Right lobe of liver (tissue), 6 donors: ENCODE measurements around the gene FDCSP. TPM values are rescaled to one million over a fixed set of nuclear protein-coding genes. Genes with fewer than 3 reads are reported as not detected.

Experiments
- ATAC-seq, 4 donors: fragments of 200-7000 bp; cut with Tn5 transposase; one replicate each; pipeline ENCODE4 v1.9.1; 2020; ENCODE audit warnings: mild to moderate bottlenecking in 4 of 4, moderate library complexity in 4 of 4
- DNase-seq, 3 donors: peaks; one replicate each; pipeline ENCODE4 v3.0.0-alpha.2; 2020
- H3K27ac ChIP-seq, 3 donors: fragments of 200-600 bp; one replicate each; pipeline ENCODE4 v1.8.0; 2022
- H3K27me3 ChIP-seq, 2 donors: fragments of 200-600 bp; one replicate each; pipeline ENCODE4 v1.8.0; 2022
- H3K36me3 ChIP-seq, 4 donors: fragments of 200-600 bp; sonication (generic) in 1 of 4; one replicate each; pipeline versions ENCODE4 v1.5.1 to v1.8.0; 2017 to 2022; ENCODE audit warnings: control low read depth in 1 of 4
- H3K4me1 ChIP-seq, 4 donors: fragments of 200-600 bp; sonication (generic) in 1 of 4; one replicate each; pipeline versions ENCODE4 v1.5.1 to v1.8.0; 2017 to 2022; ENCODE audit warnings: control low read depth in 1 of 4
- H3K4me3 ChIP-seq, 3 donors: fragments of 200-600 bp; one replicate each; pipeline ENCODE4 v1.8.0; 2022
- H3K9me3 ChIP-seq, 4 donors: fragments of 200-600 bp; sonication (generic) in 1 of 4; one replicate each; pipeline versions ENCODE4 v1.5.1 to v1.8.0; 2017 to 2022; ENCODE audit warnings: control low read depth in 1 of 4
- POLR2A ChIP-seq: fragments of 450-650 bp; IDR thresholded peaks from one replicate; pipeline ENCODE4 v1.6.1; 2017; ENCODE audit warnings: antibody characterized with exemption, mild to moderate bottlenecking
- WGBS: methylation state at CpG from one replicate; pipeline ENCODE4 v1.1.6; 2018; ENCODE audit warnings: low coverage, low lambda C conversion rate; ENCODE audit not compliant: insufficient coverage; ENCODE audit errors: missing lambda C conversion rate; 5-methylcytosine and 5-hydroxymethylcytosine counted together
- intact Hi-C, 2 donors: fragments of 100-400 bp; cut with DNase I; formaldehyde crosslinking; loops; one replicate each; pipeline versions ENCODE4 v1.11.2 to v1.14.1; 2022
- long read RNA-seq: library from polyadenylated mRNA; unstranded; transcript quantifications from one replicate; pipeline ENCODE4 v2.0.0, GENCODE V29; 2019
- total RNA-seq, 6 experiments: library from RNA; depleted of rRNA in 2 of 6; stranded (reverse); fragments of >200 nt in 2 of 6; fragmentation: NEBNext Ultra II Directional in 3 of 6; extraction: Animal tissue kit (Norgen Biotek cat#: 25700) in 3 of 6; gene quantifications; one replicate each; pipeline versions ENCODE4 v1.1.0 to v1.2.4, GENCODE V29; 2016 to 2023
- TF ChIP-seq, protein P1 (sequence below), 4 donors: fragments of 200-600 bp in 3 of 4; fragments of 450-650 bp in 1 of 4; IDR thresholded peaks; one replicate each; pipeline versions ENCODE4 v1.5.1 to v1.8.0; 2016 to 2022; ENCODE audit warnings: antibody characterized with exemption in 4 of 4, mild to moderate bottlenecking in 2 of 4
- donor health status: DM: no; HTN: yes; CAD: no.
- donor health status: DM: no; HTN: no; CAD: no.
- donor health status: DM: no; HTN: no; CAD: no.
- donor health status: DM: no; HTN: yes; CAD: no.
- donor health status: DM: no; HTN: yes; CAD: no.

The FDCSP gene
- total RNA-seq, result not detected
- long read RNA-seq, result 0 reads

GRCh38 chr4:70225824-70226223, at the start of gene FDCSP:
FDCSP (plus strand) TSS chr4:70226124; CDS start chr4:70231195, 5,071 bp downstream.
- intact Hi-C loops, result no loop called here
- no peaks in the 10 kb centered on the region for H3K36me3 ChIP-seq
- WGBS, result 62% methylated on average over 2 of the region's 2 CpGs
- DNase-seq (no peak), ATAC-seq (no peak)
- no peaks in the 10 kb centered on the region for H3K4me1 ChIP-seq
- H3K27ac ChIP-seq, result no peak within 1 kb of the TSS
- TF ChIP-seq, protein P1, sequence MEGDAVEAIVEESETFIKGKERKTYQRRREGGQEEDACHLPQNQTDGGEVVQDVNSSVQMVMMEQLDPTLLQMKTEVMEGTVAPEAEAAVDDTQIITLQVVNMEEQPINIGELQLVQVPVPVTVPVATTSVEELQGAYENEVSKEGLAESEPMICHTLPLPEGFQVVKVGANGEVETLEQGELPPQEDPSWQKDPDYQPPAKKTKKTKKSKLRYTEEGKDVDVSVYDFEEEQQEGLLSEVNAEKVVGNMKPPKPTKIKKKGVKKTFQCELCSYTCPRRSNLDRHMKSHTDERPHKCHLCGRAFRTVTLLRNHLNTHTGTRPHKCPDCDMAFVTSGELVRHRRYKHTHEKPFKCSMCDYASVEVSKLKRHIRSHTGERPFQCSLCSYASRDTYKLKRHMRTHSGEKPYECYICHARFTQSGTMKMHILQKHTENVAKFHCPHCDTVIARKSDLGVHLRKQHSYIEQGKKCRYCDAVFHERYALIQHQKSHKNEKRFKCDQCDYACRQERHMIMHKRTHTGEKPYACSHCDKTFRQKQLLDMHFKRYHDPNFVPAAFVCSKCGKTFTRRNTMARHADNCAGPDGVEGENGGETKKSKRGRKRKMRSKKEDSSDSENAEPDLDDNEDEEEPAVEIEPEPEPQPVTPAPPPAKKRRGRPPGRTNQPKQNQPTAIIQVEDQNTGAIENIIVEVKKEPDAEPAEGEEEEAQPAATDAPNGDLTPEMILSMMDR (IDR thresholded peaks at IDR 0.05), result no peak
- no peak for TF ChIP-seq POLR2A
- H3K9me3 ChIP-seq, result no peaks in the 10 kb centered on the region
- H3K4me3 ChIP-seq, result no peak within 1 kb of the TSS
- no peaks in the 10 kb centered on the region for H3K27me3 ChIP-seq

GRCh38 chr4:70177090-70177489, 48.8 kb upstream of the FDCSP start:
- WGBS, result 70% methylated on average over 5 of the region's 5 CpGs
- ATAC-seq (no peak), DNase-seq (no peak)
- no peaks in the 10 kb centered on the region for H3K36me3 ChIP-seq
- no peaks in the 10 kb centered on the region for H3K4me1 ChIP-seq
- no peaks in the 10 kb centered on the region for H3K9me3 ChIP-seq
- no peaks in the 10 kb centered on the region for H3K27me3 ChIP-seq
- intact Hi-C loops, result no loop called here
- H3K4me3 ChIP-seq, result no peak overlapping the region
- no peak overlapping the region for H3K27ac ChIP-seq
- TF ChIP-seq, protein P1 (IDR thresholded peaks at IDR 0.05), result no peak
- no peak for TF ChIP-seq POLR2A

- no peak for ATAC-seq
- Histone ChIP-seq H3K36me3 (no peaks in the 10 kb centered on the region), H3K27ac (no peak overlapping the region), H3K4me3 (no peak overlapping the region), H3K4me1 (peaks cover 0 to 3% (median 1%) of the 10 kb centered on the region in 4 donors), H3K27me3 (no peaks in the 10 kb centered on the region), H3K9me3 (no peaks in the 10 kb centered on the region)
- intact Hi-C loops, result no loop called here
- DNase-seq, result no peak
- no peak for TF ChIP-seq POLR2A
- TF ChIP-seq, protein P1 (IDR thresholded peaks at IDR 0.05), result no peak
- WGBS, result 71% methylated on average over 5 of the region's 5 CpGs
Measured at GRCh38 chr4:70178075-70178660, 47.8 kb upstream of the FDCSP start.

DNA sequence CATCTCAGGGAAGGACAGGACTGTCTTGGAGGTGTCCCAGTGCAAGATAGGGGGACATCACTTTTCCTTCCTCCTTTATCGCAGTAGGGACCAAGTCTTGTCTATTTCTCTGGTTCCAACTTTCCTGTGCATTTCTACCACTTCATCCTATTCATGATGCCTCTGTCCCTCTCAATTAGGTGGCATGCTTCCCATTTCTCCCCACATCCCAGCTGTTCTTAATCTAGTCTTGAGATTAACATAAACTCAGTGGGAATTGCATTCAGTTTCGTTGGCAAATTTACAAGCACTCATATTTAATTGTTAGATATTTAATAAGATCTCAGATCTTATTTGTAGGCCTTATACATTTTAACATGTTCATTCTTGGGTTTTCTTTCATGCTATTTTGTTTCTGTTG, 46.1 kb upstream of the FDCSP start:
- ATAC-seq (no peak), DNase-seq (no peak)
- WGBS, result 57% methylated on average over 2 of the region's 2 CpGs
- H3K9me3 ChIP-seq, result no peaks in the 10 kb centered on the region
- peaks cover 0 to 7% (median 3%) of the 10 kb centered on the region in 4 donors for H3K4me1 ChIP-seq
- H3K4me3 ChIP-seq, result no peak overlapping the region
- intact Hi-C loops, result loop anchor here in 1 of 2 donors (10.0 kb wide), 1 partner anchor 285 kb away; no protein-coding TSS in a partner anchor
- TF ChIP-seq, protein P1 (IDR thresholded peaks at IDR 0.05), result no peak
- TF ChIP-seq POLR2A, result no peak
- H3K27me3 ChIP-seq, result no peaks in the 10 kb centered on the region
- no peak overlapping the region for H3K27ac ChIP-seq
- no peaks in the 10 kb centered on the region for H3K36me3 ChIP-seq
